Upper lobe of right lung (tissue), 1 donor: ENCODE measurements around the gene MOXD1. TPM values are rescaled to one million over a fixed set of nuclear protein-coding genes. Genes with fewer than 3 reads are reported as not detected.
"Not testable (repeated sequence)": the region's sequence is repeated elsewhere in the genome, so short reads cannot be mapped to it uniquely, and the experiment has no call there.

Source experiments
- ATAC-seq: fragments of 200-7000 bp; cut with Tn5 transposase; one replicate; pipeline ENCODE4 v1.9.1; 2020; ENCODE audit warnings: mild to moderate bottlenecking, moderate library complexity
- DNase-seq: peaks from one replicate; pipeline ENCODE4 v3.0.0-alpha.2; 2020
- H3K27ac ChIP-seq: fragments of 200-600 bp; one replicate; pipeline ENCODE4 v1.8.0; 2022
- H3K27me3 ChIP-seq: fragments of 200-600 bp; one replicate; pipeline ENCODE4 v1.8.0; 2022; ENCODE audit warnings: mild to moderate bottlenecking
- H3K36me3 ChIP-seq: fragments of 200-600 bp; one replicate; pipeline ENCODE4 v1.8.0; 2022
- H3K4me1 ChIP-seq: fragments of 200-600 bp; one replicate; pipeline ENCODE4 v1.8.0; 2022
- H3K4me3 ChIP-seq: fragments of 200-600 bp; one replicate; pipeline ENCODE4 v1.8.0; 2022; ENCODE audit warnings: mild to moderate bottlenecking
- H3K9me3 ChIP-seq: fragments of 200-600 bp; one replicate; pipeline ENCODE4 v1.8.0; 2022
- CTCF ChIP-seq: fragments of 200-600 bp; IDR thresholded peaks from one replicate; pipeline ENCODE4 v1.8.0; 2022; ENCODE audit warnings: antibody characterized with exemption
- intact Hi-C: fragments of 100-400 bp; cut with DNase I; formaldehyde crosslinking; loops from one replicate; pipeline ENCODE4 v1.11.0; 2022
- total RNA-seq: library from RNA; stranded (reverse); fragmentation: NEBNext Ultra II Directional; extraction: Animal tissue kit (Norgen Biotek cat#: 25700); gene quantifications from one replicate; pipeline ENCODE4 v1.2.1, GENCODE V29; 2021
- donor health status: DM: no; HTN: yes; CAD: no; lungs with severe emphysema.

The MOXD1 gene
- total RNA-seq, 1 donor from 2014 or later = 24.0 TPM

- no peak for ATAC-seq
- Histone ChIP-seq H3K4me3 (no peak overlapping the region), H3K4me1 (no peaks in the 10 kb centered on the region), H3K27ac (no peak overlapping the region), H3K36me3 (no peaks in the 10 kb centered on the region), H3K9me3 (peaks cover under 1% of the 10 kb centered on the region), H3K27me3 (no peaks in the 10 kb centered on the region)
- no peak for DNase-seq
- TF ChIP-seq CTCF = no peak
- intact Hi-C loops = no loop called here
These were observed 78.9 kb downstream of the MOXD1 start for GRCh38 chr6:132322398-132322797.

GRCh38 chr6:132320007-132320406, 81.3 kb downstream of the MOXD1 start:
- Histone ChIP-seq H3K9me3 (peaks cover 9% of the 10 kb centered on the region), H3K4me1 (no peaks in the 10 kb centered on the region), H3K27me3 (no peaks in the 10 kb centered on the region), H3K27ac (no peak overlapping the region), H3K4me3 (no peak overlapping the region), H3K36me3 (no peaks in the 10 kb centered on the region)
- TF ChIP-seq CTCF = no peak
- DNase-seq (no peak), ATAC-seq (no peak)
- intact Hi-C loops = no loop called here

- intact Hi-C loops = no loop called here
- Histone ChIP-seq H3K9me3 (peaks cover 9% of the 10 kb centered on the region), H3K36me3 (no peaks in the 10 kb centered on the region), H3K27me3 (no peaks in the 10 kb centered on the region), H3K4me1 (no peaks in the 10 kb centered on the region), H3K27ac (no peak overlapping the region), H3K4me3 (no peak overlapping the region)
- ATAC-seq = no peak
- no peak for TF ChIP-seq CTCF
- DNase-seq = no peak
These were observed 84.3 kb downstream of the MOXD1 start for GRCh38 chr6:132316970-132317369.

DNA sequence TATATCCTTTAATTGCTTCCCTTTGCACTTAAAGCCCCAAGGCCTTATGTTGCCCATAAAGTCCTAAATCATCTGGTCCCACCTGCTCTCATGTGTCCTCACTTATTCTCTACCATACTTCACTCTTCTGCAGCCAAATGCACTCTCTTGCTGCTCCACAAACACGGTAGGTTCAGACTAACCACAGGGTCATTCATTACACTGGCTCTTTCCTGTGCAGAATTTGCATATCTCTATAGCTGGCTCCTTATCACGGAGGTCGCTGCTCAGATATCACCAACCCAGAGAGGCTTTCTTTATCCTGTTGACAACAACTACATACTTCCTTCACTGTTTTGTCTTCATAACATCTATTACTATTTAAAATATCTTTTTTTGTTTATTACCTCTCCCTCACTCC, 86.8 kb downstream of the MOXD1 start:
- no peak overlapping the region for H3K4me3 ChIP-seq
- intact Hi-C loops = no loop called here
- DNase-seq (no peak), ATAC-seq (no peak)
- no peak for TF ChIP-seq CTCF
- H3K27me3 ChIP-seq = no peaks in the 10 kb centered on the region
- H3K9me3 ChIP-seq = peaks cover 9% of the 10 kb centered on the region
- no peaks in the 10 kb centered on the region for H3K36me3 ChIP-seq
- no peaks in the 10 kb centered on the region for H3K4me1 ChIP-seq
- no peak overlapping the region for H3K27ac ChIP-seq

DNA sequence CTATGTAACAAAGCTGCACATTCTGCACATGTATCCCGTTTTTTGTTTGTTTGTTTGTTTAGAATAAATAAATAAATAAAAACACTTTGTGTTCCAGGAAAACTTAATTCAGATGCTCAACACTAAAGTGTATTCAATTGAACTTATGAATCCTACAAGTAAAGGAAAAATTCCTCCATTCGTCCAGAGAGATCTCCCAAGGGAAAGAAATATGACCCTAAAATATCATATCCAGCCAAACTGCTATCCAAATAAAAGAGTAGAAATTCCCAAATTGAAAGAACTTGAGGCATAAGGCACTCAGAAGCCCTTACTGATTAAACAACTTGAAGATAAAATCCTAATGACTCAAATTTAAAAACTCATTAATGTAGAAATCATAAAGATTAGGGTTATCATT, 90.4 kb downstream of the MOXD1 start:
- Histone ChIP-seq H3K36me3 (no peaks in the 10 kb centered on the region), H3K9me3 (no peaks in the 10 kb centered on the region), H3K27ac (no peak overlapping the region), H3K27me3 (no peaks in the 10 kb centered on the region), H3K4me1 (no peaks in the 10 kb centered on the region), H3K4me3 (no peak overlapping the region)
- intact Hi-C loops = no loop called here
- no peak for ATAC-seq
- DNase-seq = no peak
- TF ChIP-seq CTCF = no peak

DNA sequence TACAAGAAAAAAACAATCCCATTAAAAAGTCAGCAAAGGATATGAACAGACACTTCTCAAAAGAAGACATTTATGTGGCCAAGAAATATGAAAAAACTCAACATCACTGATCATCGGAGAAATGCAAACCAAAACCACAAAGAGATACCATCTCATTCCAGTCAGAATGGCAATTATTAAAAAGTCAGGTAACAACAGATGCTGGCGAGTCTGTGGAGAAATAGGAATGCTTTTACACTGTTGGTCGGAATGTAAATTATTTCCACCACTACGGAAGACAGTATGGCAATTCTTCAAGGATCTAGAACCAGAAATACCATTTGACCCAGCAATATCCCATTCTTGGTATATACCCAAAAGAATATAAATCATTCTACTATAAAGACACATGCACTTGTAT, 91.1 kb downstream of the MOXD1 start:
- H3K4me3 ChIP-seq, intact Hi-C loops, H3K9me3 ChIP-seq, ATAC-seq, H3K27ac ChIP-seq, H3K27me3 ChIP-seq, H3K36me3 ChIP-seq, DNase-seq, H3K4me1 ChIP-seq: not testable (repeated sequence)
